ENCODE results near the gene UPP2. TPM values are rescaled to one million over a fixed set of nuclear protein-coding genes. Genes with fewer than 3 reads are reported as not detected.

The UPP2 gene
- under 1 TPM in 1 of 4 donors, not detected in 3; 0.11 TPM for total RNA-seq

DNA sequence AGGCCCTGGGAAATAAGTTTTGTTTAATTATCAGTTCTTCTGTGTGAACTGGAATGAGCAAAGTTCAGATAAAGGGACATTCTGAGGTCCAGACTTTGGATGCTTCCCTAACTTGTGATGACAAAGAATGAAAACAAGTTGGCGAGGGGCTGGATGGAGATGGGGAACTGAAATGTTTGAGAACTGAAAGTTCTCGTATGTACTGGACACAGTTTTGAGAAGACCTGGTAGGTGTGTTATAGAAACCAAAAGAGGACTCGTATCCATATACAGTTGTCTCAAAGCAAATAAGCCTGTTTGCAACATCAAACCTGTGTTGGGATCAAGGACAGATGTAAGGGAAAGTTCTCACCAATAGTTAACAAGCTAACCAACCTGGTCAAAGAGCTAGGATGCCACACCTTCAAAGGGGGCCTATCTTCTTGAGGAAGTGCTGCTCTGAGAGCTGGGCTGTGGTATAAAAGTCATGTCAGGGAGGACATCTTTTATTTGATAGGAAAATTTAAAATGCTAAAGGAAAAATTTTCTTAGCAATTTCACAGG lies at the start of gene UPP2:
Gene UPP2 (plus strand): TSS at position 493 of the 543 bp plus-strand sequence. CDS start 188 bp downstream, outside the sequence.
- Histone ChIP-seq H3K27ac (no peak within 1 kb of the TSS), H3K27me3 (no peaks in the 10 kb centered on the region), H3K9me3 (no peaks in the 10 kb centered on the region), H3K4me1 (no peaks in the 10 kb centered on the region), H3K36me3 (no peaks in the 10 kb centered on the region), H3K4me3 (replicated peaks in 1 of 3) (no peak within 1 kb of the TSS)
- intact Hi-C loops (cut with DNase I): no loop called here
- TF ChIP-seq, protein P1, sequence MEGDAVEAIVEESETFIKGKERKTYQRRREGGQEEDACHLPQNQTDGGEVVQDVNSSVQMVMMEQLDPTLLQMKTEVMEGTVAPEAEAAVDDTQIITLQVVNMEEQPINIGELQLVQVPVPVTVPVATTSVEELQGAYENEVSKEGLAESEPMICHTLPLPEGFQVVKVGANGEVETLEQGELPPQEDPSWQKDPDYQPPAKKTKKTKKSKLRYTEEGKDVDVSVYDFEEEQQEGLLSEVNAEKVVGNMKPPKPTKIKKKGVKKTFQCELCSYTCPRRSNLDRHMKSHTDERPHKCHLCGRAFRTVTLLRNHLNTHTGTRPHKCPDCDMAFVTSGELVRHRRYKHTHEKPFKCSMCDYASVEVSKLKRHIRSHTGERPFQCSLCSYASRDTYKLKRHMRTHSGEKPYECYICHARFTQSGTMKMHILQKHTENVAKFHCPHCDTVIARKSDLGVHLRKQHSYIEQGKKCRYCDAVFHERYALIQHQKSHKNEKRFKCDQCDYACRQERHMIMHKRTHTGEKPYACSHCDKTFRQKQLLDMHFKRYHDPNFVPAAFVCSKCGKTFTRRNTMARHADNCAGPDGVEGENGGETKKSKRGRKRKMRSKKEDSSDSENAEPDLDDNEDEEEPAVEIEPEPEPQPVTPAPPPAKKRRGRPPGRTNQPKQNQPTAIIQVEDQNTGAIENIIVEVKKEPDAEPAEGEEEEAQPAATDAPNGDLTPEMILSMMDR (IDR thresholded peaks at IDR 0.05): no peak
- TF ChIP-seq POLR2A (IDR thresholded peaks at IDR 0.05): no peak
- WGBS, 2 donors: 89 to 92% methylated on average over 3 of the region's 3 CpGs
- DNase-seq: no peak

DNA sequence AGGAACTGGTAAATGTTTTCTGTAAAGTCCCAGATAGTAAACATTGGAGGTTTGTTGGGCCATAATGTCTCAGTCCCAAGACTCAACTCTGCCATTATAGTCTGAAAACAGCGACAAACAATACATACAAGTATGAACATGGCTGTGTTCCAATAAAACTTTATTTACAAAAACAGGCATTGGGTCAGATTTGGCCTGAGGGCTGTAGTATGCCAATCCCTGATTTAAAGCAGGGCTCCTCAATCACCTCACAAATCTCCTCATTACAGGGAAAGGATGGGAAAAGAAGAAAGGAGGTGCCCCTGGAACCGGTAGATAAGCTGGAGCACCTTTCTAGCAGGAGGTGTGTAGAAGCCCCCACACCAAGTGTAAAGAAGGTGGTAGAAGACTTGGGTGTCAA lies 48.9 kb upstream of the UPP2 start:
- Histone ChIP-seq H3K4me1 (no peaks in the 10 kb centered on the region), H3K36me3 (no peaks in the 10 kb centered on the region), H3K27me3 (no peaks in the 10 kb centered on the region), H3K4me3 (replicated peaks in 1 of 3) (no peak overlapping the region), H3K27ac (no peak overlapping the region), H3K9me3 (no peaks in the 10 kb centered on the region)
- TF ChIP-seq POLR2A (IDR thresholded peaks at IDR 0.05): no peak
- TF ChIP-seq, protein P1 (IDR thresholded peaks at IDR 0.05): no peak
- intact Hi-C loops (cut with DNase I): no loop called here
- DNase-seq: no peak
- 92 to 93% methylated on average over 2 of the region's 2 CpGs for WGBS, 2 donors

DNA sequence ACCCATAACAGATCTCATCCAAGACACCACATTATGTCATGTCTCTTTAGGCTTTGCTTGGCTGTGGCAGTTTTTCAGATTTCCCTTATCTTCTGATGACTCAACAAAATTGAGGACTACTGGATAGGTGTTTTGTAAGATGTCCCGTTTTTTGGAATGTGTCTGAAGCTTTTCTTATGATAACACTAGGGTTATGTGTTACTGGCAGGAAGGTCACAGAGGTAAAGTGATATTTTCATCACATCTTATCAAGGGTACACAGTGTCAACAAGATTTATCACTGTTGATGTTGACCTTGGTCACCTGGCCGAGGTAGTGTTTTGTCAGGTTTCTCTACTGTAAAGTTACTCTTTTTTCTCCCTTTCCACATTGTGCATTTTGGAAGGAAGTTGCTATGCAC lies 44.8 kb upstream of the UPP2 start:
- Histone ChIP-seq H3K36me3 (no peaks in the 10 kb centered on the region), H3K27ac (no peak overlapping the region), H3K9me3 (no peaks in the 10 kb centered on the region), H3K27me3 (no peaks in the 10 kb centered on the region), H3K4me1 (no peaks in the 10 kb centered on the region), H3K4me3 (replicated peaks in 1 of 3) (no peak overlapping the region)
- no peak for TF ChIP-seq POLR2A (IDR thresholded peaks at IDR 0.05)
- TF ChIP-seq, protein P1 (IDR thresholded peaks at IDR 0.05): no peak
- 45 to 55% methylated on average over 2 of the region's 2 CpGs for WGBS, 2 donors
- no peak for DNase-seq
- intact Hi-C loops (cut with DNase I): no loop called here

DNA sequence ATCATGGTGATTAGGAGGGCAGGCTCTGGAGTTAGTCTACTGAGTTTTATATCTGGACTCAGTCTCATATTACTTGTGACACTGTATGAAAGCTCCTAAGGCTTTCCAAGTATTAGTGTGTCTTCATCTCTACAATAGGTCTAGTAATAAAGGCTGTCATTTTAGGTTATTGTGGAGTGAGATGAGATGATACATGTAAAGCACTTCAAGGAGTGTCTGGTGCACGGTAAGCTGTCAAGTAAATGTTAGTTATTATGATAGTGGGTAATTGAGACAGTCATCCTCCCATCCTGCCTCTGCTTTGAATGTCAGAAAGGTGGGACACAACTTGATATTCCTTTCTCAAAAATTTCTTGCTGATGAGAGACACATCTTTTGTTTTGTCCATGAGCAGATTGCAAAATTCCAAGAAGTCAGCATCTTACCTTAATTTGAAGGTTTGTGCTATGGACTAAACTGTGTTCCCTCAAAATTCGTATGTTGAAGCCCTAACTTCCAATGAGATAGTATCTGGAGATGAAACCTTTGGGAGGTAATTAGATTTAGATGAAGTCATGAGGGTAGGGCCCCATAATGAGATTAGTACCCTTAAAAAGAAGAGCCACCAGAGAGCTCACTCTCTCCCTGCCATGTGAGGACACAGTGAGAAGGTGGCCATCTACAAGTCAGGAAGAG lies 41.4 kb upstream of the UPP2 start:
- DNase-seq: no peak
- no peaks in the 10 kb centered on the region for H3K9me3 ChIP-seq
- no peaks in the 10 kb centered on the region for H3K27me3 ChIP-seq
- TF ChIP-seq, protein P1 (IDR thresholded peaks at IDR 0.05): no peak
- no peak for TF ChIP-seq POLR2A (IDR thresholded peaks at IDR 0.05)
- H3K4me1 ChIP-seq: no peaks in the 10 kb centered on the region
- no peaks in the 10 kb centered on the region for H3K36me3 ChIP-seq
- no peak overlapping the region for H3K4me3 ChIP-seq (replicated peaks in 1 of 3)
- WGBS, 2 donors: 81 to 88% methylated on average over 2 of the region's 2 CpGs
- intact Hi-C loops (cut with DNase I): no loop called here
- no peak overlapping the region for H3K27ac ChIP-seq

DNA sequence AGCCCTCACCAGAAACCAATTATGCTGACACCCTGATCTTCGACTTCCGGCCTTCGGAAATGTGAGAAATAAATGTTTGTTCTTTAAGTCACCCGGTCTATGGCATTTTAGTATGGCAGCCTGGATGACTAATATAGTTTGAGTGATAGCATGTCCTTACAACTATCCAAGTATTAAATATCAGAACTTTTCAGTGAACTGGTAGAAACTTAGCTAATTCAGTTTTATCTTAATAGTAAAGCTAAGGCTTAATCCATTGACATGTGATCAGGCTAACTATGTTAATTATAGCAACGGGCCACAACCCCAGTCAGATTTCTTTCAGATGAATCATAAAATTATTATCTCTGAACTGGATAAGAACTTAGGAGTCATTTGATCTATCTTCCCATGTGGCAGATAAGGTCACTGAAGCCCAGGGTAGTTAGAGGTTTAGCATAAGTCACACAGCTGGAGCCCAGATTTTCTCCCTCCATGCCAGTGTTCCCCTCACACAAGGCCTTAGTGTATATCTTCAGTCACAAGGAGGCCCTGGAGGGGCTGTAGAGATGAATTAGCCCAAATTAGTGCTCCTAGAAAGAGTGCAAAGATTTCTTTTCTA lies 40.7 kb upstream of the UPP2 start:
- no peak for DNase-seq
- Histone ChIP-seq H3K27ac (no peak overlapping the region), H3K9me3 (no peaks in the 10 kb centered on the region), H3K4me3 (replicated peaks in 1 of 3) (no peak overlapping the region), H3K36me3 (no peaks in the 10 kb centered on the region), H3K4me1 (no peaks in the 10 kb centered on the region), H3K27me3 (no peaks in the 10 kb centered on the region)
- 89 to 90% methylated on average over 5 of the region's 5 CpGs for WGBS, 2 donors
- intact Hi-C loops (cut with DNase I): no loop called here
- TF ChIP-seq POLR2A (IDR thresholded peaks at IDR 0.05): no peak
- TF ChIP-seq, protein P1 (IDR thresholded peaks at IDR 0.05): no peak
